Stimulated activated CD4-positive, alpha-beta T cell treated with anti-CD3 and anti-CD28 coated beads, Interleukin-4, amount 100 ng/mL, for 24 hours (primary cell): ENCODE data around the gene C9orf152.
A peak's percentile ranks its signal among the peaks of the same experiment; 100 is the strongest.

Experiments
- DNase-seq: peaks from one replicate; pipeline ENCODE4 v3.0.0-alpha.2; 2020

C9orf152 gene

DNA sequence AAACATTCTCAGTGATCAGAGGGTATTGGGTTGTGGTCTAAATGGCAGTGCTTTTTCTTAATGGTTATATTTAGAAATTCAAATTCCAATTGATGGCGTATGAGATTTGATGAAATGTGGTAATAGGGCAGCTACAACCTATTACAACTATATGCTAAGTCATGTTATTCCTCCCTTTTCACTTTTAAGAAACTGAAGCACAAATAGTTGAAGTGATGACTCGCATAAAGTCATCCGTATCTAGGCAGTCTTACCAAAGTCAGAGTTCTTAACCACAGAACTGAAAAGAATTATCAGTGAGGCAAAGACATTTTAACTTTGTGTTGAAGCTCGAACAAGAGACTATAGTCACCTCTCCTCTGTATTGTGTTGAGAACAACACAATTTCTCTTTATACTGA lies 28.2 kb downstream of the C9orf152 start:
- no peak for DNase-seq

DNA sequence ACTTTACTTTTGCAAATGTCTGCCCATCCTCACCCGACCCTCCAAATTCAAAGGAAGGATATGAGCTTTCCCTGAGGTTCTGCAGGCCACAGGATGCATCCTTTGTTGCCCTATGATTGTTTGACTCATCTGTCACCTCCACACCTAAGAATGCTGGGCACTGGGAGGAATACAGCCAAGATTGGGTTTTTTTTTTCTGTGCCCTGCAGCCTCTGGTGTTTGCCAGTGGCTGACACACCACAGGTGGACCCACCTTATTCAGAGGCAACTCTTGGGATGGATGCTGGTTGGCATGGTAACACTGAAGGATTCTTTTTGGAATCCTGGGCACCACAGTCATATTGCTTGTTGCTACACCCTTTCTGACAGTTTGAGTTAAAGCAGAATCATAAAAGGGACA lies 29.7 kb downstream of the C9orf152 start:
- DNase-seq, result no peak

DNA sequence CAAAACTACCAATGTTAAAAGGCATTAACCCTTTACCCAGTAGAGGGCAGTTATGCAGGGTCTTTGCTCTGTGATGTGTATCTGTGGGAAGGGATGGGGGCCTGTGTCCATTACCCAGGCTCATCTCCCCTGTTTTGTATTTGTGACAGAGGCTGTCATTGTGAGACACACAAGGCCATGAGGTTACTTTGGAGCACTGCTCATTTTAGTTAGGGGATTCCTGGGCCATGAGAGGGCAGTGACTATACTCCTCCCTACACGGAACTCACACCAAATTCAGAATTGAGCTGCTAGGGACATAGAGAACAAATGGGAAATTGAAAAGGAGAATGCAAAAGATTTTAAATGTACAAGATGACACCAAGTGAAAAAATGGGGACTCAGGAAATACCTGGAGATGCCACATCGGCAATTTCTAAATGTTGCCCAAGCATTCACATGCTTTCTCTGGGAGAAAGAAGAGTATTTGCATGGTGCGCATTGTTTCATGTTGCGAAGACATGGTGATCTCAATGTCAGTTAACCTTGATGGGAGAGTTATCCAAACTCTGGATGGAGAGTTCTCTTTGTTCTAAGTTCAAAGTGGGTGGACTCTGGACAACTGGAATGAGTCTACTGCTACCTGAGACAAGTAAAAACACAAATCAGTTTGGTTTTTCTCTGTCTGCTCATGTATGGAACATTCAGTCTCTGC lies 32.5 kb downstream of the C9orf152 start:
- DNase-seq, result no peak

DNA sequence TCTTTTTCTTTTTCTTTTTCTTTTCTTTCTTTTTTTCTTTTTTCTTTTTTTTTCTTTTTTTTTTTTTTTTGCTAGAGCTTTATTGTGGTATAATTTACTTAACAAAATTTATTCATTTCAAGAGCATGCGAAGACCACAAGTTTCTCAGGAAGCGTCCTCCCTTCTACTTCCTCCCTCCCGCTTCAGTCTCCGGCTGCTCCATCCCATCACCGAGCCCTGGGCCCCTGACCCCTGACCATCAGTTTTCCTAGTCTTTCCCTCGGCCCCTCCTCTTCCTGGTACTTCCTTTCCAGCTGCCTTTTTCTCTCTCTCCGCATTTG lies 34.7 kb downstream of the C9orf152 start:
- DNase-seq, result no peak

DNA sequence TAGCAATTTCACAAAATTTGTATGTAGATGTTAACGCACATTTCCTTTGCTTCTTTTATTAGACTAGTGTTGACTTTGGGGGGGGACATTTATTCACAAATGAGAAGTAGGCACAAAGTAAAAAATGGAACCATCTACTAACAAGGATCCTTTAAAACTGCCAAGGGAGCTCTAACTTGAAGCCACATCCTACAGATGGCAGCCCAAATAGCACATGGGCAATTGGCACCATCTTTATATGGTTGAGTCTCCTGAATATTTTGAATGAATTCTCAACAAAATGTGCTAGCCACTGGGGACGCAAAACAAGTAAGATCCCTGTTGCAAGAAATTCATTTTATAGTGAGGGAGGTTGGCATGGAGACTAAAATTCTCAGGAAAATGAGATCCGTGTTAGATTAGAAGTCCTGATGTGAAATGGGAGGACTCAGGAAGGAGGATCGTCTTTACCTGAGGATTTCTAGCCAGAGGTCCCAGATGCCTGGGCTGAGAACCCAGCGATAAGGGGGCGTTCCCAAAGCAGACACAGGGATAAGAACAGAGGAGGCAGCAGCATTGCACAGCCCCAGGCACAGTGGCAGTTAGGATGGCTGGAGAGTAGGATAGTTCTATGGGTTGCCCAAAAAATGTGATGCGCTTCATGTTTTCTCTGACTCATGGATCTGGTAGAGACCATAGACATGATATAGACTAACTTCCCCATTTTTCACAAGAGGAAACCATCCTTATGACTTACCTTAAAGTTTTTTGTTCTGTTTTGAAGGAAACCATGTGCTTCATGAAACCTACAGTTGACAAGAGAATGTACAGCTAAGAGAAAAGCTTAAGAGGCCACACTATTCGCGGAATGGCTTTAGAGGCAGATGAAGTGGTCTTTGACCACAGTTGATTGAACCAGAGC lies 37.4 kb downstream of the C9orf152 start:
- no peak for DNase-seq

DNA sequence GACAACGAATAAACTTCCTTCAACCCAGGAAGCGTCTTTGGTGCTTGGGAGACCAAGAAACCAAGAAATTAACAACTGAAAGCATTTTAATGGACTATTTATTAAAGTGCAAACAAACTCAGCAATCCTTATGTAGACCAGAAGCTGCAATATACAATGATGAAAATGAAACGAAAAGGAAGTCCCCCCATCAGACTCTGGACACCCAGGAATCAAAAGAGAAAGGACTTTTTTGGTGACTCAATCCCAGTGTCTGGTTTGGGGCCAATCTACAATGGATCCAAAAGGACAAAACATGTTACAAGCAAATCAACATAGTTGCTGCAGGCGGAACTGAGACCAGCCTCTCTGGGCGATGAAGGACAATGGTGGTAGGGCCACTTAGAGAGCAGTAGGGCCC lies 39.5 kb downstream of the C9orf152 start:
- no peak for DNase-seq

DNA sequence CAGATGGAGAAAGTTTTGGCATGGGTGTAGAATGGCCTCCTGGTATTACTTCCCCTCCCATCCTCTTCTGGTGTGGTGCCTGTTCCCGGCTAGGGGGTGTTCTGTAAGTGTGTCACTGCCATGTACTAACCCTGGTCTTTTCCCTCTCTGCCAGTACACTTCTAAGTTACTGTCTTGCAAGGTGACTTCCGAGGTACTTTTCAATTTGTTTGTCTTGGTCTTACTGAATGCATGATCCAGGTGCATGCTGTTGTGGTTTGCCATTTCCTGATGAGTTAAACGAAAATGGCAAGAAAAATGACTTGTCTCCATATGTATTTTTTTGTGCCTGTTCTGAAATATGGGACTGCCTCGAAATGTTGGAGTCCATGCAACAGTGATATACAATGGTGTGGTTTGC lies 46.0 kb downstream of the C9orf152 start:
- DNase-seq, result no peak

DNA sequence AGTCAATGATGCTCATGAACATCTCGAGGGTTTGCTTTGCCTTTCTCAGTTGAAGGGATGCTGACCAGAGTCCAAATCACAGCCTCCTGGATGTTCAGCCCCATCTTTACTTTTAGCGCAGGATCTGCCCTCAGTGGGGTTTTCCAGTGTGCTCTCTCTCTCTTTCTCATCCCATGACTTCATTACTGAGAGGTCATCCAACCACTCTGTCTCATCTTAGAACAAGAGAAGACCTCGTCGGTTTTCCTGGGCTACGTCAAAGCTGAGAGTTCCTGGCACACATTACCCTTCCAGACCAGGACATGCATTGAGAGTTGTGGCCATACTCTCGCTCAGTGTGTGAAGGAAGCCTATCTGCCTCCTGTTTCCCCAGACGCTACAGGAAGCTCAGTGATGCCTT lies 47.3 kb downstream of the C9orf152 start:
- DNase-seq, result no peak

DNA sequence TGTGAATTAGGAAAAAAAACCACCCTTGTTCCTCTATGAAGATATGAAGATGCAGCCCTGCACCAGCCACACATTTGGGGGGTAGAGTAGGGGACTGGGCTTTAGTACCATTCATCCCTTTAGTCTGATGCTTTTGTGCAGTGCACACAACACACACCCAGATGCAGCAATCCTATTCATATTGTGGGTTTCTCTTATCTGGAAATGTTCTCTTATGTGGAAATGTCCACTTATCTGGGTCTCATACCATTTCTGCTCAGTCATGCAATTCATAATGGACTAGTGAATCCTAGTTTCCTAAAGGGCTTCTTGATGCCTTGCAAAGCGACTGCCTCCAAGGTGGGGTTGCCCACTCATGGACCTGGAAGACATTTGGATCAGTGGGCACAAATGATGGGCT lies 47.8 kb downstream of the C9orf152 start:
- DNase-seq, result no peak

DNA sequence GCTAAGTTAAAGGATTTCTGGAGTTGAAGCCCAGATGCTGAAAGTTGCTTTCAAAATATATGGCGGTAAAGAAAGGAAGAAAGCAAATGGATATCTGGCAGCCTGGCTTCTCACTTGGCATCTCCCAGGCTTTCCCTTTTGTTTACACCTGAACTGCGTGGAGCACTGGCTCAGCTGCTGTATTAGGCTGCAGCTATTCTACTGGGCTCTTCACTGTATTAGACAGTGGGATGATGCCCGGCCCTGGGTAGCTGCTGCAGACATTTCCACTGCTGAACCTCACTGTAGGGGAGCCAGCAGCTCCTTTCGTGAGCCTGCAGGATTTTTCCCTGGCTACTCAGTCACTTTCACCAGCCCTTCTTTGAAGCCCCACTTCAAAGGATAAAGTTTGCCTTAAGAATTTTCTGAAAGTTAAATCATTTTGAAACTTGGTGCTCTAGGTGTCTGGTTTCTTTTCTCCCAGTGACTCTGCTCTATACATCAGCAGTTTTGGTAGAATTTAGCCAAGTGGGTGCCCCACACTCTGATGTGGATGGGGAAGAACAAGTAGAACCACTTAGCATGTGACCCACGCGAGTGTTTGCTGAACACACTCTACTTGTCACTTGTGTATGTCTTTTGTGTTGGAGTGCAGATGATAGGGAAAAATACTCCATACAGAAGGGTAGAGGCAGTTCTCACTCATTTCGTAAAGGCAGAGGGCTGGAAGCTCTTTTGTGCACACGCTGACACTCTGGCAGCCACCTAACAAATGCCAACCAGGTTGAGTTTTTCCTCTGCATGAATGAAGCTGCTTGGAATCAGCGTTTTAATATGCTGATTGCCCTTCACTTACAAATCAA lies 49.9 kb downstream of the C9orf152 start:
- no peak for DNase-seq

DNA sequence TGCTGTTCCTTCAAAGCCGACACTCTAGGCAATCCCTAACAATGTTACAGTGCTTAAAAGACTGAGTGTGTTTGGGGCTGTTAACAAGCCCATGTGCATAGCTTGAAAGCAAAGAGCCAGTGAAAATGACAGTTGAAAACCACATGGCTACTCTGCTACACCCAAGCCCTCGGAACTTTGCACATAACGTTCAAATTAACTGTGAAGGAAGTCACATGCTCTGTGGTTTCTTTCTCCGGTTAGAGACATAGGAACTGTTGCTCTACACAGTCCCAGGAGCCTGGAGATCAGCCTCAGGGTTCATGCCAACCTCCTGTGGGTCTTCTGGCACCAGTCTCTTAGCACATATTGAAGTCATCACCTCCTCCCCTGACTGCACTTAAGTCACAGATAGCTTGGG lies 51.1 kb downstream of the C9orf152 start:
- DNase-seq, result peak; percentile 12

DNA sequence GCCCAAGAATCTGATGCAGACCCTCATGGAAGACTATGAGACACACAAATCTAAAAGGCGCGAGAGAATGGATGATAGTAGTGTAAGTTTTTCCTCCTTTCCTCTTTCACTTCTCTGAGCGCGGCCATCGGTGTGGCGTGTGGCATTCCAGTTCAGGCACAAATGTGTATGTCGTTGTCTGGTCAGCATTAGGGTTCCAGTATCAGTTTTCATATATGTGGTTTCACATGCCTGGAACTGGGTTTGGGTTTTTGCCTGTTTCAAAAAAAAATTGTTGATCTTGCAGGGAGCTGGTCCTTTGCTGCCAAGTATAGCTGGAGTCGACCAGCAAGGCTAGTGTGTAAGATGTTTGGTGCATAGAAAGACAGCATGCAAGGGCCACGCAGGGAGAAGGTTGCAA lies 51.5 kb downstream of the C9orf152 start:
- no peak for DNase-seq

DNA sequence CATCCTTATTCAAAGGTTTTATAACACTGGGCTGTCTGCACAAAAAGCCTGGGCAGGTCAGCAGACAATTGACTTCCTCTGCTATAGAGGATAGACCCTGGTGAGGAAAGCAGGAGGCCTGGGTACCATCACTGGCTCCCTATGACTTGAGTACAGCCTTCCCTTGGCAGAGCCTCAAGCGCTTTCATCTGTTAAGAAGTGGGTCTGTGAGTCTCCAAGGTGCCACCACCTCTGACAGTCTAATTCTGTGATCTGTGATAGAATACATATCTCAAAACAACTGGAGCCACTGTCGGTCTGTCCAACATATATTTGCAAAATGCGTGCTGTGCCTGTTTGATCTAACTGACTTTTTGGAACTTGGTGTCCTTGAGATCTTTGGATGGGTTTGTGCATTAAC lies 52.2 kb downstream of the C9orf152 start:
- DNase-seq, result no peak

DNA sequence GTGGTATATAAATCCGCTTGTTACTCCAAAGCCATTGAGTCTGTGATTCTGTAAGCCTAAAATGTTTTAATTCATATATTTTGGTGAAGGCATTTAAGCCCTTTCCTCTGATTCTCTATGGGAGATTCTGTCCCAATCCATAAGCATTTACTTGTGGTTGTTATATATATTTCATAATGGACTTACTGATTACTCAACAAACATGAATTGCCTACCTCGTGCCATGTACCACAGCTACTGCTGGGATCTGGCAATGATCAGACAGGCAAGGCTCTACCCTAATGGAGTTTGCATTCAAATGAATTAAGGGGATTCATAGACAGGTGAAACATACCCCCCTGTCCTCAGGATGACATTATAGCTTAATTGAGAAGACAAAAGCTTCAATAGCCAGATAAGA lies 54.5 kb downstream of the C9orf152 start:
- DNase-seq, result no peak

DNA sequence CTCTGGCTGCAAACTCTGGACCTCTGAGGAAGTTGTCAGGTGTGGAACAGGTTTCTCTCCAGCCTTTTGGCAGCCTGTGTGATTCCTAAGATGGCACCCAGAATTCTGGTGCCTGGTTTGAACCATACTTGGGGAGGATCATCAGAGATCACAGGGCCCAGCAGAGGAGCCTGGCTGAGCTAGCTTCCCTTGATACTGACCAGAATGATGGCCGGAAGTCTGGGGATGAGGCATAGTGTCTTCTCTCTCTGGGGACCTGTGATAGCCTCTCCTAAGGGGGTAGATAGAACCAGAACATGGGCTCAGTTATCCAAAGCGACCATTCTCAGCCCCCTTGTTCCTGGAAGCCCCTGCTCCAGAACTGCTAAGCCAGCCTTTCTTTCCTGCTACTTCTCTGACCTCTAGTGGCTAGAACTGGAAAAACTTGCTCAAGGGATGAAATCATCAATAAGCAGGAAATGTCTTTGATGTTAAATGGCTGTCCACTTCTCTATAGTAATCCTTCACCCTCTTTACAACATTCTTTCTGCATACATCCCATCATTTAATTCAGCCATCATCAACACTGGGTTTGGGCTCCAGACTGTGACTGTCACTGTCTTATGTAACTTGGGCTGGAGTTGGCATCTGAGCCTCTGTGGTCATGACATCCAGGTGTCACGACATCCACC lies 55.1 kb downstream of the C9orf152 start:
- peak; percentile 22 for DNase-seq
